Measurements from ENCODE around the gene ACVR1.

Gene ACVR1

DNA sequence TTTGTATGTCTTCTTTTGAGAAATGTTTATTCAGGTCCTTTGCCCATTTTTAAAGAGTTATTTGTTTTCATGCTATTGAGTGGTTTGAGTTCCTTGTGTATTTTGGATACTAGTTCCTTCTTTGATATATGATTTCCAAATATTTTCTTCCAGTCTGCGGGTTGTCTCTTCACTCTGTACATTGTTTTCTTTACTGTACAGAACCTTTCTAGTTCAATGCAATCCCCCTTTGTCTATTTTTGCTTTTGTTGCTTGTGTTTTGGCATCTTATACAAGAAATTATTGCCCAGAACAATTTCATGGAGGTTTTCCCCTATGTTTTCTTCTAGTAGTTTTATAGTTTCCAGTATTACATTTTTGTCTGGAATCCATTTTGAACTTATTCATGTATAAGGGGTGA lies 185.0 kb downstream of the ACVR1 start:
- no peak for DNase-seq
